NCI-H1417 treated with DMSO at 0.1 percent for 48 hours (cell line): ENCODE measurements around the gene MFSD6L.
"Not testable (repeated sequence)": the region's sequence is repeated elsewhere in the genome, so short reads cannot be mapped to it uniquely, and the experiment has no call there.

Source experiments
- DNase-seq: peaks from one replicate; lab custom pipeline; 2025; lab: John Stamatoyannopoulos, UW

The MFSD6L gene

DNA sequence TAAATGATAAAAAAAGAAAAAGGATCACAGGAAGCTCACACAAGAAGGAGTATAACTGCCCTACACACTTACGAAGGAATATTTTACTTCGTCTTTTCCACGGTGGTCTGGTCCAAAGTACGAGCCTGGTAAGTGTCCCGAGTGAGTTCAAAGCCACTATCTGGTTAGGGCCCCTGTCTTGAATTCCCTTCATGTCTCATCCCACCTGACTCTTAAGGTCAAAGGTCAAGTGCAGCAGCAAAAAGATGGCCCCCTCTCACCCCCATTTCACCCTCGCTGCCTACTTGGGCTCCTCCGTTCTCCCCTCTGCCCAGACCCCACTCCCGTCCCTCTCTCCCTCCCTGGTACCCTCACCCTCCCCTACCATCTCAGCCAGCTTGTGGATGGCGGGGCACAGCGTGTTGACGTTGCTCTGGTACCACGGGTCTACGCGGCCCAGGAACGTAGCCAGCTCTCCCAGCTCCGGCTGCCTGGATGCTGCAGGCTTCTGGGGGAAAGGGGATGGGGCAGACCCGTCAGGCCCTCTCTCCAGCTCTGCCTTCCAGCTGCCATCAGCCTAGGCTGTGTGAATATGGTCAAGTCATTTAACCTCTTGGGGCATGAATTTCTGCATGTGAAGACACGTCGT is 27.8 kb upstream of the MFSD6L start:
- DNase-seq, result no peak

DNA sequence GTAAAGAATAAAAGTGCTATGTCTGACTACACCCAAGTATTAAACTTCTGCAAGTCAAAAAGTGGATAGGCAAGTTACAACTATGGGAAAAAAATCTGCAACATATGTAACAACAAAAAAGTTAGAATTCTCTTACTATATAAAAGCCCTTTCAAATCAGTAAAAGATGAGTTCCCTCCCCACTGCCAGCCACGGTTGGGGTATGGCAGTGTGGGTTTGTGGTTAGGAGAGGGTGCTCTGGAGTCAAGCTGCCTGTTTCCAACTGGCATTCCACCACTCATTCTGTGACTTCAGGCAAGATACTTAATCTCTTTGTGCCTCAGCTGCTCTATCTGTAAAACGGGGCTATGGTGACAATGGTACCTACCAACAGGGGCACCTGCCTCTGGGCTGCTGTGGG is 26.6 kb upstream of the MFSD6L start:
- DNase-seq, result no peak

DNA sequence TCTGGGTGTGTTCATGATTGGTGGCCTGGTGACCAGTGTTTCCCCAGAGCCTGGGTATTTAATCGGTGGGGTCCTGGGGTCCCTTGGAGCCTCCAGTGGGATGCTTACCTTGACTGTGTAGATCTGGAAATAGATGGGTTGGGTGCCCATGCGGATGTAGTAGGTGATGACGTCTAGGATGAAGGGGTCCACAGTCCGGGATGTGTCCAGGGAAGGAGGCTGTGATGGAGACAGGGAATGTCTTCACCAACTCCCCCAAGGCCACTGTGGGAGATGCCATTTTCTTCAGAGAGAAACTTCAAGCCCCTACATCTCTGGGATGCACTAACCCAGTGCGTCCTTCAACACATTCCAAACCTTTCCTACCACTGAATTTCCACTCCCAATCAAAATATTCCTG is 24.1 kb upstream of the MFSD6L start:
- DNase-seq, result no peak

DNA sequence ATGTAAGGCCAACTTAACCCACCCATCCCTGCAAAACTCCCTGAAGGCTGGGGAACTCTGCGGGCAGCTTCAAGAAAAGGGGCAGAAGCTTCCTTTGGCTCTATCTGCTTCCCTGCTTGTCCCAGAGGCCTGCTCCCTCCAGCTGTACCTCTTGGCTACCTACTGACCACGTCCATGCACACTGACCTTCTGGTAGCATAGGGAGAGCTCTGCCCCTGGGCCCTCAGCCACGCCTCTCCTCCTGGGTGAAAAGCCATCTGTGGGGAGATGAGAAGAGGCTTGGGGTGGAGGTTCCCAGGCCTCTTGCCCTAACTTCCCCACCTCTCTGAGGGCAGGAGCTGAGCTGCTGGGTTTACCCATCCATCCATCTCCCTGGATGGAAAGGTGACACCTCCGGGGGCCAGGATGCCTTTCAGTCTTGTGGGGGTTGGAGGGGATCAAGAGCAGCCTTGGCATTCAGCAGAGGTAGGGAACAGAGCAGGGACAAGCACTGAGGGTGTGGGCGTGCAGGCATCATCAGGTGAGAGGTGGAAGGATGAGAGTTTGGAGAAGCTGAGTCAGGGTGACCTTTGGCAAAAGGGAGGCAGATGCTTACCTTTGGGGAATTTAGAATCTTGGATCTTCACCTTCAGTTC is 23.4 kb upstream of the MFSD6L start:
- no peak for DNase-seq

DNA sequence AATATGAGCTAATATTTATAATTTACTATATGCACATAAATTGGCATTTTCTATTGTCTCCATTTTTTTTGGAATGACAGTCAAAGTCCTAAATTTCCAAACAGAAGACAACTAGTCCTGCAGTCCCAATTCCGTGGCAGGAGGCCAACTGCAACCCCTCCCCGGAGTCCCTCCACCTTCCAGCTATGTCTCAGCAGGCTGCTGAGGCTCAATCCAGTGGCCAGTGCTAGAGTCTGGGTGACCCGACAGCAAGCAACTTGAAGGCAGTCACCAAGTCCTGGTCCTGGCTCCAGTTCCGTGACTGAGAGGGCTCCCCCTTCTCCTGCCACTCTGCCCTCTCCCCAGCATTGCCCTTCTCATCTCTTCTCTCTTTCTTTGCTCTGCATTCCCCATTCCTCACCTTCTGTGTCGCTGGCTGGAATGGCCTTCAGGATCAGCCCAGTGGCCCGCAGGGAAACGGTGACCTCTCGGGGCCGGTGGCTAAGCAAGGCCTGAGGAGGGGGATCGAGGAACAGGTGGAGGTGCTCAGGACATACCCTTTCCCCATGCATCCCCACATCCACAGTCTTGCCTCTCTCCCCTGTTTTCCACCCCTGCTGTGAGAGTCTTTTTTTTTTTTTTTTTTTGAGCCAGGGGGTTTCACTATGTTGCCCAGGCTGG is 22.4 kb upstream of the MFSD6L start:
- no peak for DNase-seq

DNA sequence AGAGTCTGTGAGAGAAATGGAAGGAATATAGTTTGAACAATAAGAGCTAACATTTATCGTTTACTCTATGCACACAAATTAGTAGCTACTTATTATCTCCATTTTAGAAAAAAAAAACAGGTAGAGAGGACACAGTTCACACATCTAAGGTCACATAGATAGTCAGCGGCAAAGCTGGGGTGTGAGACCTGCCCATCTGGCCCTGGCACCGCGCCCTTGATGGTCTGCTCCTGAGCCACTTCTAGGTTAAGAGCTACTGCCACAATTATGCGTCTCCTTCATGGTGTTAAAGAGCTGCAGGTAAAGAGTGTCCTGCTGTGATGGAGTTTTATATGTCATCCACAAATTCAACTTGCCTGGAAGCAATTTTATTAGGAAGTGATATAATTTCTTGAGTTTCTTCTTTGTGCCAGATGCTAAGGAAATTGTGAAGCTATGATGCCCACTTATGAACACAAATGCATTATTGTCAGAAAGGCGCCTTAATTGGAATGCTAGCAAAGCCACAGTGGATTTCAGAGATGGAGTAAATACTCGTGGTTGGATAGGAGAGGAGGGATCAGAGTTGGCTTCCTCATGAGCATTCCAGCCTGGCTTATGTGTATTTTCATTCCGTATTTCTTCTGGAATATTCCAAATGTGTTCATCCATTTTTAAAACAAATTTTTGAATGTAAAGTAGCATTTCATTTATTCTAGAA is 21.3 kb upstream of the MFSD6L start:
- no peak for DNase-seq

DNA sequence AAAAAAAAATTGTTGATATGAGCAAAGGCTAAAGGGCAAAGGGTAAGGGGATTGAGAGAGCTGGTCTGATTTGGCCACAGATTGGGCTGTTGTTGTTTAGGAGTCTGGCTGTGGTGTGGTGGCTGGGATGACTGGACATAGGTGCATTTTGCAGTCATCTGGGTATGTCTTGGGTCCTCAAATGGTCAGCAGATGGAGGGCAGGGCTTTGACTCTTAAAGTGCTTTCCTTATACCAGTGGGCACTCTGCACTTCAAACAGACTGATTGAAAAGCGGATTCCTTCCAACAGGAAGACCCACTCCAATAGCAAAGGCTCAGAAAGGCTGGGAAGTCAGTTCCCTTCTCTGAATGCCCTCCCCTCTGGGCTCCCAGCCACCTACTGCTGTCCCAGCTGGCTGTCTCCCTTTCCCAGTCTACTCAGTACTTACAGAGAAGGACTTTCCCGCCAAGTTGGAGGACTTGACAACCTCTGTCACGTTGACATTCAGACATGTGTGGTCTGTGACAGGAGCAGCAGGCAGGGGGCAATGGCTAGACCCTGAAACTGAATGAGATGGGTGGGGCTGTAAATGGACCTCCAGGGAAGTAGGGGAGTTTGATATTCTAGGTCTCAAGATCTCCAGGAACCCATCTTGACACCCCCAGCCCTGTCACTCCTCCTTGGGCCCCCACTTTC is 19.6 kb upstream of the MFSD6L start:
- no peak for DNase-seq

DNA sequence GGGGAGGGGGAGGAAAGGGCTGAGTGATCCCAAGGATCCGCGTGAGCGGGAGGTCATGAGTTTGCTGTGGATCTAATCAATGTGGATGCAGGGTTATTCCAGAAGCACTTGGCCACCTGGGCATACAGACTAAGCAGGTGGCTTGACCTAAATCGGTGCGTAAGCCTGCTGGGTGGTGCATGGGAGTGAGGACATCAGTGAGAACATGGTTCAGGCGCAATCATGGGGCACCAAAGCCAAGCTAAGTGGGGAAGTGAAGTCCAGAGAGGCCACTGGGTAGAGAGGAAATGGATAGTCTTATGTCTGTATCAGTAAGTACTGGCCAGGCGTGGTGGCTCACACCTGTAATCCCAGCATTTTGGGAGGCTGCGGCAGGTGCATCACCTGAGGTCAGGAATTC is 18.9 kb upstream of the MFSD6L start:
- no peak for DNase-seq

DNA sequence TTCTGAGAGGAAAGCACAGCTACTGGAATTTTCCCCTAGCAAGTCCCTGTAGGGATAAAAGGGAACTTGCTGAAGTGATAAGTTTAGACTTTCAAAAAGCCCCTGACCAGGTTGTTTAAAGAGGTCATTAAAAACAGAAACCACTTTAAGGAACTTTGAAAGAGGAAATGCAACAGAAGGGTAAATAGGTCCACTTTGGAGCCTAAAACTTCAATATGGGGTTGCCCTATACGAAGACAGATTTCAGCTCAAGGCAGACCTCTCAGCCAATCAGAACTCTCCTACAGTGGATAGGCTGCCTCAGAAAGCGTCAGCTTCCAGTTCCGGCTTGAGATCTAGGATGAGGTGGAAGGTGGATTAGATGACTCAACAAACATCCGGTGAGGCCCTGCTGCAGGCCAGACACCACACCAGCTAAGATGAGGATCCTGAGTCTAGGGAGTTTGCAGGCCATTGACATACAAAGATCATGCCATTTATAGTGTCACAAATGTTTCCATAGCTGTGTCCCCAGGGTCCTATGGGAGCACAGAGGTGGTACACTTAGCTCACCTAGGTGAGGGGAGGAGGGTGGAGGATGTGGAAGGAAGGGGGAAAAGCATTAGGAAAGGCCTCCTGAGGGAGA is 7.9 kb upstream of the MFSD6L start:
- DNase-seq, result no peak

DNA sequence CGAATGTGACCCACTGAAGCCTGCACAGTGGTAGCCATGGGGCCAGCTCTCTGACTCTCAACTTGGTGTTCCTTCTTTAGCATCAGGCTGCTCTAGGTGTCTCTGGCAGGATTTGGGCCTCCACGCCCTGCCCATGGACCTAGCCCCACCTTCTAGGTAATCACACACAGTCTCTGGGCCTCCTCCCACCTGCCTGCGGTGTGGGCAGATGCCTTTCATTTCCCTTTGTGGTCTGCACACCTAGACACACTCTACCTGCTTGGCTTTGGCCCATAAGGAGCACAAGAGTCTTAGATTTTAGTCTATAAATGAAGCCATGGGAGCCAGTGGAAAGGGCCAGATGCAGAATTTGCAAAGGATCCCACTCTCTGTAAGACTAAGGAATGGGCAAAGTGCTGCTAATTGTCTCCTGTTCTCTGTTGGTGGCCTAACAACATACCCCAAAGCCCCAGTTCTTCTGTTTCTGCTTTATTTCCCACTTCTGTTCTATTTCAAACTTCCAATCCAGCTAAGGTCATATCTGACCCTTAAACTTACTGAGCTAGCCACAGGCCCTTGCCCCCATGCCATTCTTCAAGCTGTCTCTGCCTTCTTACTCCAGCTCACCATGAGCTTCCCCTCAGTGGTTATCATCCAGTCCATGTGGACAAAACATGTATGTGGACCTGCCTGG is 7.2 kb upstream of the MFSD6L start:
- DNase-seq, result no peak

DNA sequence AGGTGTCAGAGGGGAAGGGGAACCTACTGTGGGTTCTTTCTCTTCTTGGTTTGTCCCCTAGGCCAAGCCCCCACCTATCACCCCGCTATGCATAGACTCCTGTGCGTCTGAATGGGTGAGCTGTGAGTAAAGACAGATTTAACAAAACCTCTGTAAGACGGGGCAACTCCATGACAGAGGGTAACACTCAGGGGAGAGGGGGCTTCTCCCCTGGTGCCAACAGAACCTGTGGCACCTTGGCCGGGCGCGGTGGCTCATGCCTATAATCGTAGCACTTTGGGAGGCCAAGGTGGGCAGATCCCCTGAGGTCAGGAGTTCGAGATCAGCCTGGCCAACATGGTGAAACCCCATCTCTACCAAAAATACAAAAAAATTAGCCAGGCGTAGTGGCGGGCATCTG is 6.2 kb upstream of the MFSD6L start:
- DNase-seq, result not testable (repeated sequence)

DNA sequence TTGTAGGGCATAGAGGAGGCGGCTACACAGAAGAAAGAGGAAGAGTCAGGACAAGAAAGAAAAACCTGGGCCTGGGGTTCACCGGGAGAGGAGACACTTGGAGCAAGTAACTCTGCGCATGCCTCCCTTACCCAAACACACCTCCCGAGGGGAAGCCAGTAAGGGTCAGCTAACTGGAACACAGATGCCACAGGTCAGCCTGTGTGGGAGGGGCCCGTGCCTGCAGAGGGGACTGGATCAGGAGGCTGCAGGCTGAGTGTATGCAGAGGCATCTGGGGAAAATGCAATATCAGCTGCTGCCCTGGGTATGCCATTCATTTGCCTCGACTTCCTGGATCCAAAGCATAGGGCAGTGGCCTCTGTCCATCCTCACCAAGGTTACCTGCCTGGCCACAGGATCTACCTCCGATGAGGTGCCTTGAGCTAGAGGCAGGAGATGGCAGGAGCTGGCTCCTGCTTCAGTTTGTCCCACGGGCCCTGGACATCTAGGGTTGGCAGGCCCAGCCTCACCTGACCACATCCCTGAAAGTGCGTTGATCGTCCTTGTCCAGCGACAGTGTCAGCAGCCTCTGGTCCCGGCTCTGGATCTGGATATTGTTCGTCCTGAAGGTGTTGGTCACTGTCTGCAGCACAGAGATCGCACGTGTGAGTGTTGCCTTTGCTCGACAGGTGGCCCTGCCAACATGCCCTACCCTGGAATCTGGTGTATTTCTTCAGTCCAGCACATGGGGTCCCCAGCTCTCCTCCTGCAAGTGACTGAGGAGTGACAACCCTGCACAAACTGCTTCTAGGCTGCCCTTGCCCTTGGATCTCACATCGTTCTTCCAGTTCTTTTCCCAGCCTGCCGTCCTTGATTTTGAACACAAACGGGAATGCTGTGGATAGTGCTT is 4.6 kb upstream of the MFSD6L start:
- no peak for DNase-seq

DNA sequence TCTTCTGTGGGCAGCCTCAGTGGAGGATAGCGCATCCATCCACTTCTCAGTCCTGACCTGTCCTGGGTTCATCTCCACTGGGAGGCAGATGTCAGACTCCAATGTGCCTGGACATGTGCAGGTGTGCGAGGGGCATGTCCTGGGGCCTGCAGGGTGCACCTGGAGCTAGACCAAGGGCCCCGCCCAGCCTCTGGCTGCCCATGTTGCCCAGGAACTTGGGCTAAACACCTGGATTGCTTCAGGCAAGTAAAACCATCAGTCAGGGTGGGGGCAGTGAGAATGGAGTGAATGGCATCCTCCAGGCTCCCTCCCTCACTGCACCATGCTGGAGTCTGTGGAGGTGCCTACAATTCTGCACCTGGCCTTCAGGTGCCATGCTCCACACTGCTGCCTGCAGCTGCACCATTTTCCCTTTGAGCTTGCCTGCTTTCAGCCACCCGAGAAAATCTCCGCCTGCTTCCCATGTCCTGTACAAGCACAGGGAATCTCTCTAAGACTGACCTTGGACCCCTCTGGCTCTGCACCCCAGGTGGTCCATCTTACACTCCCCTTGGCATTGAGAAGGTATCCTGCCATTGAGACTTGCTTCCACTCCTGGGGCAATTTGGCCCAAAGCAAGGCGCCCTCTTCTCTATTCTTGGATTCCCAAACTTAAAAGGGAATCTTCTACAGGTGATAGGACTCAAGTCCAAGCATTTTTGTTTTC is 2.1 kb upstream of the MFSD6L start:
- no peak for DNase-seq

DNA sequence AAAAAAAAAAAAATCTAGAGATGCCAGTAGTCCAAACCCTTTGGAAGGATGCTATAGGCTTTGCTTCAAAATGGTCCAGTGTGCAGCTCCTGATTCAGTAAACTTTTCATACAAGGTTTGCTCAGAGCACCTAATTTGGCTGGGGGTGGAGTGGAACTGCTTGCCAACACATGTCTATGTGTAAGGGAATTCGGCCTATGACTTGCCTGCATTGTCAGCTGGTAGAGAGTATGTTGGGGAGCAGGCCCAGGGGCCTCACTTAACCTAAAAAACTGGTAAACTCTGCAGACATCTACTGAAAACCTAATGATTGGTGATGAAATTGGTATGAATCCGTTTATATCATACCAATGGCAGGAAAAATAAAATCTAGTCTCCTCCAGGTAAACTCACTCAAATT is 1.5 kb upstream of the MFSD6L start:
- no peak for DNase-seq

DNA sequence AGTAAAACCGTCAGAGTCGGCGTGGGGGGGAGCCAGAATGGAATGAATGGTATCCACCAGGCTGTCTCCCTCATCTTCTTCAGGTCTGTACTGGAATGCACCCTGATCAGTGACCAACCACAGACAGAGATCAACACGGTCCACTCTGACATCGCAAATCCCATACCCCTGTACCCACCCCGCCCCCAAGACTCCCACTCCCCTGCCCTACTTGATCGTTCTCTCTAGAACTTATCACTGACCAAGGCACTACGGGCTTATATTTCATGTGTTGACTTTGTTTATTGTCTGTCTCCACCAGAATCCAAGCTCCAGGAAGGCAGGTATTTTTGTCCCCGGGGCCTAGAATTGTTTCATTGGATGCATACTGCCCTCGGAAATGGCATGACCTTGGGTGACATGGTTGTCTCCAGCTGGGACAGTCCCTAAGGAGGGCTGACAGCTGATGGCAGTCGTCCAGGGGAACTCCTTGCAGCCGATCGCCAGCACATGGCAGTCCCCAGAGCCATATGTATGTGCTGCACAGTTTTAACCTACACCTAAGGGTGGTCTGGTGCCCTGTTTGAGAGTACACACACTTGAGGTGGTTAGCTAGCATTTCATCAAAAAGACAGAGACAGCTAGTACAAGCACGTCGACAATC is 526 bp upstream of the MFSD6L start:
- no peak for DNase-seq

DNA sequence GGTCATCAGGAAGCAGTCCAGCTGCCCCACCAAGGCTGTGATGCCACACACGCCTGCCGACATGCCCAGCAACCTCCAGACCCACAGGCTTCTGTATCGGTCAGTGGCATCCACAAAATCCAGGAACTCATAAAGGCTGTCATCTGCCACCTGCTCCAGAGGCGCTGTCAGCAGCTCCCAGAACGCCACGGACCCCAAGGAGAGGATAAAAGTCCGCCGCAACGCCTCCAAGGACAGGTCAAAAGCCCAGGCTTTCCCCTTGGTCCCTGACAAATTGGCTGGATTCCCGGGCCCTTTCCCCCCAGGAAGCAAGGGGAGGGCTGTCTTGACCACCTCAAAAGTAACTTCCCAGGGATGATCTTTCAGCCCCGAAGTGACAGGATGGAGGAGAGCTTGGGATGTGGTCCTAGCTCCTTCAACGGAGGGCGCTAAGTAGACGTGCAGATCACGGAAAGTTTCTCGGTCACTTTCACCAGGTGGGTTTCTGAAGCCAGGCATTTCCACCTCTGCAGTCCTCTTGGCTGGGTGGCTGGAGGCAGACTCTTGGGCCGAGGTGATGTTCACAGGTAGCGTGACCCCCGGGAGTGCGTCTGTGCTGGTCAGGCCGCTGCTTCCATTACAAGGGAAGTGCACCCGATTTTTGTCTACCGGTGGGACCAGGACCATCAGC is 854 bp downstream of the MFSD6L start:
- no peak for DNase-seq

DNA sequence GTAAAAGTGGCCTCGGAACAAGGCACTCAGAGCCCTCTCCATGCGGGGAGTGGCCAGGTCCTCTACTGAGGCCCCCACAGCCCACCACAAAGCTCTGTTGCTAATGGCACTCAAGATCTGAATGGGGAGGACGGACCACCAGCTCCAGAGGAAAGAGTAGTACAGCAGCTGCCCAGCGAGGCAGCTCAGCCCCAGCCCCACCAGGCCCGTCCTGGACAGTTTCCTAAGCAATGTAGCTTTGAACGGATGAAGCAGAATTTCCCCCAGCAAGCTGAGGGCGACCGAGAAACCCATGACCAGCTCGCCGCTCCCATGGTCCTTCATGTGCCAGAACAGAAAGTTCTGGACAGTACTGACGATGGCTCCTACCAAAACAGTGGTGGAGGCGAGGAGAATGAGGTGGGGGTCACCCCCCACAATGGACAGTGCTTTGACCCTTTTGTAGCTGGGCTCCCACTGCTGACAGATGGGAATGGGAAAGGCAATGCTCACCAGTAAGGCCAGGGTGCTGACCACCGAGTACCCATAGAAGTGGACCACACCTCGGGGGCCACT is 1.5 kb downstream of the MFSD6L start:
- no peak for DNase-seq

DNA sequence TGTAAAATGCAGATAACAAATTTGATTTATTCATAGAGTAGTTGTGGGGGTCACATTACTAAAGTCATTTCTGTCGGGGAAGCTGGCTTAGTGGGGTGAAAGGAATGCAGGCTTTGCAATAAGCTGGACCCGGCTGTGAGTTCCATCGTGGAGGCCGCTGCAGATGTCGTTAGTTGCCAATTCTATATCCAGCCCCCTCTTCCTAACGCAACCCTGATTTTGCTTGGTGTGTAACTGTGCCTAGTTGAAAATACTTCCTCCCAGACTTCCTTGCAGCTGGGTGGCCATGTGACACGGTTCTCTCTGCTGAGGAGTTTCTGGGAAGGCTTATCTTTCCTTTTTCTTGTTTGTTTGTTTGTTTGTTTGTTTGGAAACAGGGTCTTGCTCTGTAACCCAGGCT is 4.5 kb downstream of the MFSD6L start:
- DNase-seq, result no peak
